ENCODE measurements around the gene DDX6.
"Not testable (repeated sequence)": the region's sequence is repeated elsewhere in the genome, so short reads cannot be mapped to it uniquely, and the experiment has no call there.

The DDX6 gene

DNA sequence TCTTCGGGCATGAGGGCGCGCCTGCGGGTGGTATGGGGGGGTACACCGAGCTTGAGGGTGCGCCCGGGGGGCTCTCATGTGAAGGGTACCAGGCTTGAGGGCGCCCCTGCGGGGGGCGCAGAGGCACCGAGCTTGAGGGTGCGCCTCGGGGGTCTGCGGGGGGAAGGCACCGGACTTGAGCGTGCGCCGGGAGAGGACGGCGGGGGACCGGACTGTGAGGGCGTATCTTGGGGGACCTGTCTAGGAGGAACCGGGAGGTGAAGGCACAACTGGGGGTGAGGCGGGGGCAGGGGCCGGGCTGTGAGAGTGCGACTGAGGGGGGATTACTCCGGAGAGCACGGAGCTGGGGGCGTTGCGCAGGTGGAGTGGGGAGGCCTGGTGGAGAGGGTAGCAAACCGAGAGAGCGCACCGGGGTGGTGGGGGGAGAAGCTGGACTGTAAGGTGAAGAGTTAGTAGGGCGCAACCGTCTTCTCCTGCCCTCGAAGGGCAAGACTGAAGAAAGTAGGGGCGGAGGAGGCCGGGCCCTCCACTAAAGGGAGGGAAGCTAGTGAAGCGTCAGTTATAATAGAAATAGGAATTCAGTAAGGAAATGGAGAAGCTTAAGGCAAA, 1.1 kb upstream of the DDX6 start:
- DNase-seq (ENCODE audit: low spot score) = peak; percentile 58
- in situ Hi-C loops (cut with MboI; ENCODE audit: low sequenced_read_pairs, unreplicated experiment) = no loop called here
- TF ChIP-seq, protein P1, sequence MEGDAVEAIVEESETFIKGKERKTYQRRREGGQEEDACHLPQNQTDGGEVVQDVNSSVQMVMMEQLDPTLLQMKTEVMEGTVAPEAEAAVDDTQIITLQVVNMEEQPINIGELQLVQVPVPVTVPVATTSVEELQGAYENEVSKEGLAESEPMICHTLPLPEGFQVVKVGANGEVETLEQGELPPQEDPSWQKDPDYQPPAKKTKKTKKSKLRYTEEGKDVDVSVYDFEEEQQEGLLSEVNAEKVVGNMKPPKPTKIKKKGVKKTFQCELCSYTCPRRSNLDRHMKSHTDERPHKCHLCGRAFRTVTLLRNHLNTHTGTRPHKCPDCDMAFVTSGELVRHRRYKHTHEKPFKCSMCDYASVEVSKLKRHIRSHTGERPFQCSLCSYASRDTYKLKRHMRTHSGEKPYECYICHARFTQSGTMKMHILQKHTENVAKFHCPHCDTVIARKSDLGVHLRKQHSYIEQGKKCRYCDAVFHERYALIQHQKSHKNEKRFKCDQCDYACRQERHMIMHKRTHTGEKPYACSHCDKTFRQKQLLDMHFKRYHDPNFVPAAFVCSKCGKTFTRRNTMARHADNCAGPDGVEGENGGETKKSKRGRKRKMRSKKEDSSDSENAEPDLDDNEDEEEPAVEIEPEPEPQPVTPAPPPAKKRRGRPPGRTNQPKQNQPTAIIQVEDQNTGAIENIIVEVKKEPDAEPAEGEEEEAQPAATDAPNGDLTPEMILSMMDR (IDR thresholded peaks at IDR 0.05; ENCODE audit: borderline replicate concordance, control extremely low read depth, extremely low read depth, insufficient read depth, missing control alignments) = no peak

DNA sequence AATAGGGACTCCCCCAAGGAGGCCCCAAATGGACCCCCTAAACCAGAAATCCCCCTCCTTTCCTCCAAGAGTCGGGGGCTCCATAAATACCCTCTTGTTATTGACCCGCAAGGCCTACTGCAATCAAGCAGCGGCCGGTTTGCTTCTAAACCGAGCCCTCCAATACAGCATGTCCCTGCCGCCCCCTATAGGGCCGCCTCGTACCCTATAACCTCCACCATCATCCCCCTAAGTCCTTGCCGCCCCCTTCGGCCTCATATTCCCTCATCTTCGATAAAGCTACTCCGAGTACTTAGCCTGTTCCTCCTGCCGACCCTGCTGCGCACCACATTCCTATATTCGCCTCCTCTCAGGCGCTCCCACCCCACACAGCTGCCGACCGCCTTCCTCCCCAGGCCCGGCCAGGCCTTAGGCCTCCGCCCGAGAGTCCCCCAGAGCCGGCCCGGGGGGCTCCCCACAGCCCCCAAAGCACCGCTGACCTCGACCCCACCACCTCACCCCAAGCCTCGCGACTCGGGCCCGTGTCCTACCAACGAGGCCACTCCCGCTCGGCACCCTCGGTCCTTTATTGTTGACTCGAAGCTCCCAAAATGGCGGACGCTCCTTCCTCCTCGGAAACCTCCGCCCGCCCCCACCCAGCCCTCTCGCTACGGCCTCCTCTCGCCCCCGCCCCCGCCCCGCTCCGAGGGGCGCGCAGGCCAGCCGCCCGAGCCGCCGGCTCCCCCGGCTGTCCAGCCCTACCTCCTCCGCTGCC, 430 bp downstream of the DDX6 start:
- DNase-seq (ENCODE audit: low spot score) = peak; percentile 62
- TF ChIP-seq, protein P1 (IDR thresholded peaks at IDR 0.05; ENCODE audit: borderline replicate concordance, control extremely low read depth, extremely low read depth, insufficient read depth, missing control alignments) = peak; percentile 50
- in situ Hi-C loops (cut with MboI; ENCODE audit: low sequenced_read_pairs, unreplicated experiment) = no loop called here

DNA sequence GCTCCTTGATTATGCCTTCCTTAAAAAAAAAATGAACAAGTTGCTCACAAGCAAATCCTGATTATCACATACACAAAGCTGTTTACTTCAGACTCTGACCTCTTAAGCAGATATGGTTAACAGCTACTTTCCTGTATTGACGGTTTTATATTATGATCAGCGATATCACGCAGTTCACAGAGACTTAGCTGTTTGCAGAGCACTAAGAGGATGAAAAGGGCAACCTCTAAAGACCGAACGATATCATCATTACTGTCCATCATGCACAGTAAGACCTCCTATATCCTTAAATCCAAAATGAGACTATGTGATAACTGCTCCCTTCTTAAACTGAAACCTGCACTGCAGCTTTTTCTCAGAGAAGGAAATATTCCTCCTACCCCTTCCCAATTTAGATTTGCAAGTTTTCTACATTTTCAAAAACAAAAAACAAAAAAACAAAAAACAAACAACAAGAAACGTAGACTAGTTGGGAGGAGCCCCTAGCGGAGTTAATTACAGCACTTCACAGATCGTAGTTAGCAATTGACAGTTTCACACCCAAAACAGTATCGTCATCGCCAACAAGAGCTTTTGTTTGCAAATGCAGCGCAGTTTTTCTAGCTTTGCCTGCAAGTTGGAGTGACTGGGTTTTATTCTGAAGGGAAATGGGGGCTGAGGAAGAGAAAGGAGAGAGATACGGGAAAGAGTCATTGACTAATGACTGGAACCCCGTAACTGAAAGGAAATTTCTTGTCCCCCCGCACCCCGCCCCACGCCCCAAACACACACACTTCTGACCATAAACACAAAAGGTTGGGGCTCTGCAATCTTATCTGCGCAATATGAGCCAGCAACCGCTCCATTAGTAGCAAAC, 1.2 kb downstream of the DDX6 start:
- peak; percentile 55 for DNase-seq (ENCODE audit: low spot score)
- in situ Hi-C loops (cut with MboI; ENCODE audit: low sequenced_read_pairs, unreplicated experiment) = no loop called here
- TF ChIP-seq, protein P1 (IDR thresholded peaks at IDR 0.05; ENCODE audit: borderline replicate concordance, control extremely low read depth, extremely low read depth, insufficient read depth, missing control alignments) = no peak

GRCh38 chr11:118786657-118787056, 4.3 kb downstream of the DDX6 start:
- TF ChIP-seq, protein P1 (IDR thresholded peaks at IDR 0.05; ENCODE audit: borderline replicate concordance, control extremely low read depth, extremely low read depth, insufficient read depth, missing control alignments) = no peak
- in situ Hi-C loops (cut with MboI; ENCODE audit: low sequenced_read_pairs, unreplicated experiment) = no loop called here
- DNase-seq (ENCODE audit: low spot score) = no peak

- DNase-seq (ENCODE audit: low spot score) = no peak
- TF ChIP-seq, protein P1 (IDR thresholded peaks at IDR 0.05; ENCODE audit: borderline replicate concordance, control extremely low read depth, extremely low read depth, insufficient read depth, missing control alignments) = no peak
- in situ Hi-C loops (cut with MboI; ENCODE audit: low sequenced_read_pairs, unreplicated experiment) = no loop called here
Measured at GRCh38 chr11:118785362-118785761, 5.6 kb downstream of the DDX6 start.

DNA sequence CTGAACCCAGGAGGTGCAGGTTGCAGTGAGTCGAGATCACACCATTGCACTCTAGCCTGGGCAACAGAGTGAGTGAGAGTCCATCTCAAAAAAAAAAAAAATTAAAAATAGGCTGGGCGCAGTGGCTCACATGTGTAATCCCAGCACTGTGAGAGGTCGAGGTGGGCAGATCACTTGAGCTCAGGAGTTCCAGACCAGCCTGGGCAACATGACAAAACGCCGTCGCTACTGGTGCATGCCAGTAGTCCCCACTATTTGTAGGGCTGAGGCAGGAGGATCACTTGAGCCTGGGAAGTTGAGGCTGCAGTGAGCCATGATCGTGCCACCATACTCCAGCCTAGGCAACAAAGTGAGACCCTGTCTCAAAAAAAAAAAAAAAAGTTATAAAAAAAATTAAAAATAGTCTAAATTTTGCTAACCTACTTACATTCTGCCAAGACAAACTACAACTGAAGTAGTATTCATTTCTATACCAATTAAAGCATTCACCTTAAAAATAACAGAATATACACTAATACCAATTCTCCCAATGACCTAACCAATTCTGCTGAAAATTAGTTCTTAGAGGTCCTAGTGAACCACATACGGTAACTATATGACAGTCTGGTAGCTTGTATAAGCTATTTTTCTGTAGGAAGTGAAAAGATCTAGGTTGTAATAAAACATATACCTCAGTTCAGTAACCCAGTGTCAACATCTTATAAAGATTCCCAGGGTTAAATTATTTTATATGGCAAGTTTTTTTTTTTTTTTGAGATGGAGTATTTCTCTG, 7.1 kb downstream of the DDX6 start:
- in situ Hi-C loops (cut with MboI; ENCODE audit: low sequenced_read_pairs, unreplicated experiment) = no loop called here
- TF ChIP-seq, protein P1 (IDR thresholded peaks at IDR 0.05; ENCODE audit: borderline replicate concordance, control extremely low read depth, extremely low read depth, insufficient read depth, missing control alignments) = no peak

DNA sequence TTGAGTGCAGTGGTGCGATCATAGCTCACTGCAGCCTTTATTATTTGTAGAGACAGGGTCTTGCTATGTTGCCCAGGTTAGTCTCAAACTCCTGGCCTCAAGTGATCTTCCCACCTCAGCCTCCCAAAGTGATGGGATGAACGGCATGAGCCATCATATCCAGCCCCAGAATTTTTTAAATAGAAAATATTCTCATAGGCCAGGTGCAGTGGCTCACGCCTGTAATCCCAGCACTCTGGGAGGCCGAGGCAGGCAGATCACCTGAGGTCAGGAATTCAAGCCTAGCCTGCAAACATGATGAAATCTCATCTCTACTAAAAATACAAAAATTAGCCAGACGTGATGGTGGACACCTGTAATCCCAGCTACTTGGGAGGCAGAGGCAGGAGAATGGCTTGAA, 7.6 kb downstream of the DDX6 start:
- in situ Hi-C loops (cut with MboI; ENCODE audit: low sequenced_read_pairs, unreplicated experiment); DNase-seq (ENCODE audit: low spot score): not testable (repeated sequence)

More for the DNA sequence above, 7.1 kb downstream of the DDX6 start:
- no peak for DNase-seq (ENCODE audit: low spot score)

All from GM13976 (cell line).